ENCODE results near the gene C15orf39.

The C15orf39 gene

GRCh38 chr15:75193976-75194375 is 7.7 kb upstream of the C15orf39 start:
- Histone ChIP-seq H3K4me2 (ENCODE audit: low read length) (no peak overlapping the region), H4K20me1 (ENCODE audit: control insufficient read depth, insufficient read depth, low read depth, low read length) (no peaks in the 10 kb centered on the region), H3K27ac (ENCODE audit: low read depth, low read length) (no peak overlapping the region), H3K4me1 (ENCODE audit: control insufficient read depth, low read length) (peaks cover 4% of the 10 kb centered on the region), H3K9me2 (replicated peaks; ENCODE audit: control insufficient read depth, low read length) (no peaks in the 10 kb centered on the region), H3K9me3 (ENCODE audit: control insufficient read depth, insufficient read depth, low read length) (no peaks in the 10 kb centered on the region), H3K79me2 (ENCODE audit: control insufficient read depth, low read length) (no peaks in the 10 kb centered on the region), H3K36me3 (ENCODE audit: control insufficient read depth, low read length) (no peaks in the 10 kb centered on the region), H3F3A (ENCODE audit: control insufficient read depth, insufficient read depth) (no peaks in the 10 kb centered on the region), H3K4me3 (ENCODE audit: low read length) (no peak overlapping the region), H3K27me3 (ENCODE audit: control insufficient read depth, low read length) (peaks cover 9% of the 10 kb centered on the region)
- no peak for TF ChIP-seq EZH2phosphoT487 (IDR thresholded peaks at IDR 0.05; ENCODE audit: borderline replicate concordance, low read length)
- no peak for TF ChIP-seq CTCF (IDR thresholded peaks at IDR 0.05; ENCODE audit: low read depth, low read length, poor library complexity, severe bottlenecking)

- no peaks in the 10 kb centered on the region for H3K36me3 ChIP-seq (ENCODE audit: control insufficient read depth, low read length)
- H3K4me2 ChIP-seq (ENCODE audit: low read length), result no peak overlapping the region
- TF ChIP-seq CTCF (IDR thresholded peaks at IDR 0.05; ENCODE audit: low read depth, low read length, poor library complexity, severe bottlenecking), result no peak
- TF ChIP-seq EZH2phosphoT487 (IDR thresholded peaks at IDR 0.05; ENCODE audit: borderline replicate concordance, low read length), result no peak
- peaks cover 8% of the 10 kb centered on the region for H3K4me1 ChIP-seq (ENCODE audit: control insufficient read depth, low read length)
- H3K27me3 ChIP-seq (ENCODE audit: control insufficient read depth, low read length), result peaks cover 9% of the 10 kb centered on the region
- H3K9me3 ChIP-seq (ENCODE audit: control insufficient read depth, insufficient read depth, low read length), result no peaks in the 10 kb centered on the region
- H3F3A ChIP-seq (ENCODE audit: control insufficient read depth, insufficient read depth), result no peaks in the 10 kb centered on the region
- H3K27ac ChIP-seq (ENCODE audit: low read depth, low read length), result no peak overlapping the region
- H3K79me2 ChIP-seq (ENCODE audit: control insufficient read depth, low read length), result no peaks in the 10 kb centered on the region
- H3K9me2 ChIP-seq (replicated peaks; ENCODE audit: control insufficient read depth, low read length), result no peaks in the 10 kb centered on the region
- H4K20me1 ChIP-seq (ENCODE audit: control insufficient read depth, insufficient read depth, low read depth, low read length), result no peaks in the 10 kb centered on the region
- H3K4me3 ChIP-seq (ENCODE audit: low read length), result no peak overlapping the region
Measured at GRCh38 chr15:75194397-75194796, 7.3 kb upstream of the C15orf39 start.

GRCh38 chr15:75195122-75195765 is 6.4 kb upstream of the C15orf39 start:
- H3K79me2 ChIP-seq (ENCODE audit: control insufficient read depth, low read length), result no peaks in the 10 kb centered on the region
- peaks cover 9% of the 10 kb centered on the region for H3K27me3 ChIP-seq (ENCODE audit: control insufficient read depth, low read length)
- no peak overlapping the region for H3K27ac ChIP-seq (ENCODE audit: low read depth, low read length)
- H4K20me1 ChIP-seq (ENCODE audit: control insufficient read depth, insufficient read depth, low read depth, low read length), result no peaks in the 10 kb centered on the region
- no peak overlapping the region for H3K4me3 ChIP-seq (ENCODE audit: low read length)
- H3K4me1 ChIP-seq (ENCODE audit: control insufficient read depth, low read length), result peaks cover 9% of the 10 kb centered on the region
- no peaks in the 10 kb centered on the region; the same call in 1 of the 2 replicates for H3F3A ChIP-seq (ENCODE audit: control insufficient read depth, insufficient read depth)
- H3K4me2 ChIP-seq (ENCODE audit: low read length), result no peak overlapping the region
- H3K36me3 ChIP-seq (ENCODE audit: control insufficient read depth, low read length), result no peaks in the 10 kb centered on the region
- TF ChIP-seq EZH2phosphoT487 (IDR thresholded peaks at IDR 0.05; ENCODE audit: borderline replicate concordance, low read length), result no peak
- no peak for TF ChIP-seq CTCF (IDR thresholded peaks at IDR 0.05; ENCODE audit: low read depth, low read length, poor library complexity, severe bottlenecking)
- no peaks in the 10 kb centered on the region for H3K9me3 ChIP-seq (ENCODE audit: control insufficient read depth, insufficient read depth, low read length)
- H3K9me2 ChIP-seq (replicated peaks; ENCODE audit: control insufficient read depth, low read length), result no peaks in the 10 kb centered on the region

Measured in DOHH2 (cell line).